Thyroid gland (tissue), 4 donors: ENCODE results near the gene HDAC7.

Experiments
- POLR2A ChIP-seq, 2 donors: fragments of 450-650 bp; IDR thresholded peaks; one replicate each; pipeline ENCODE4 v1.6.1; 2017; ENCODE audit warnings: antibody characterized with exemption in 2 of 2, mild to moderate bottlenecking in 2 of 2, moderate library complexity in 1 of 2
- TF ChIP-seq, protein P1 (sequence below), 6 experiments: fragments of 200-600 bp in 3 of 6; fragments of 450-650 bp in 3 of 6; sonication (generic) in 3 of 6; IDR thresholded peaks; one replicate each; pipeline ENCODE4 v1.5.1; 2016 to 2019; ENCODE audit warnings: antibody characterized with exemption in 6 of 6, mild to moderate bottlenecking in 2 of 6, inconsistent platforms in 1 of 6, moderate library complexity in 1 of 6

DNA sequence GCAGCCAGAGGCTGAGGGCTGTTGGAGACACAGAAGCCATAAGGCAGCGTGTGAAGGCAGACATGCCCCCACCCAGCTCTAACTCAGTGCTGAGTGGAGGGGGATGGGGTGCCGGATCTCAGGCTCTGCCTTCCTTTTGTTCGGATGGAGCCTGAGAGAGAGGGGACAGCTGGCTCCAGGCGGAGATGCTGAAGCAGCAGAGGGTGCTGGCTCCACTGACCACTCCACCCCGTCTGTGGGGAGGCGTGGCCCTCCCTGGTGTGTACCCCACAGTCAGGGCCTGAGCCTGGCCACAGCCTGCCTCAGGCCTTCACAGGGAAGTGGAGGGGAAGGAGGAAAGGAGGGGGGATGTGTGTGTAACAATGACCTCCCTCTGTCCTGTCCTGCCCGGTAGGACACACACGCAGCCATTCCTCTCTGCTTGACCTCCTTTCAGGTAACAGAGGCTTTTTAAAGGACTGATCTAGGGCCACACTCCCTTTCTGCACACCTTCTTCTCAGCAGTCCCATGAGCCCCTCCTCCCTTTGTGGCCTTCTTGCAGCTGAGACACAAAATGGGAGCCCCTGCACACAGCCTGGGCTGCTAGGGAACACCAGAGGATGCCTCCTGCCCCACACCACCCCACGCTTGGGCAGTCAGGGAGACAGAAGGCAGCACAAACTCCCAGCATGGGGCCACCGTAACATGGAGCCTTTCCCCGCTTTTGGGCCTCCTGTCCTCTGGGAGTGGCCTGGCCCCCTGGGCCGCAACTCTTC lies 84.8 kb downstream of the HDAC7 start:
- TF ChIP-seq, protein P1, sequence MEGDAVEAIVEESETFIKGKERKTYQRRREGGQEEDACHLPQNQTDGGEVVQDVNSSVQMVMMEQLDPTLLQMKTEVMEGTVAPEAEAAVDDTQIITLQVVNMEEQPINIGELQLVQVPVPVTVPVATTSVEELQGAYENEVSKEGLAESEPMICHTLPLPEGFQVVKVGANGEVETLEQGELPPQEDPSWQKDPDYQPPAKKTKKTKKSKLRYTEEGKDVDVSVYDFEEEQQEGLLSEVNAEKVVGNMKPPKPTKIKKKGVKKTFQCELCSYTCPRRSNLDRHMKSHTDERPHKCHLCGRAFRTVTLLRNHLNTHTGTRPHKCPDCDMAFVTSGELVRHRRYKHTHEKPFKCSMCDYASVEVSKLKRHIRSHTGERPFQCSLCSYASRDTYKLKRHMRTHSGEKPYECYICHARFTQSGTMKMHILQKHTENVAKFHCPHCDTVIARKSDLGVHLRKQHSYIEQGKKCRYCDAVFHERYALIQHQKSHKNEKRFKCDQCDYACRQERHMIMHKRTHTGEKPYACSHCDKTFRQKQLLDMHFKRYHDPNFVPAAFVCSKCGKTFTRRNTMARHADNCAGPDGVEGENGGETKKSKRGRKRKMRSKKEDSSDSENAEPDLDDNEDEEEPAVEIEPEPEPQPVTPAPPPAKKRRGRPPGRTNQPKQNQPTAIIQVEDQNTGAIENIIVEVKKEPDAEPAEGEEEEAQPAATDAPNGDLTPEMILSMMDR (IDR thresholded peaks at IDR 0.05): no peak
- TF ChIP-seq POLR2A (IDR thresholded peaks at IDR 0.05): no peak
